Bronchus fibroblast of lung (primary cell): ENCODE data around the gene STEEP1. TPM values are rescaled to one million over a fixed set of nuclear protein-coding genes. Genes with fewer than 3 reads are reported as not detected.

Source experiments
- total RNA-seq: library from RNA; depleted of rRNA; stranded (reverse); fragments of >200 nt; gene quantifications from 2 replicates; pipeline ENCODE4 v1.2.3, GENCODE V29; 2015

The STEEP1 gene
- total RNA-seq: 19.0 and 24.8 TPM in 2 replicates

DNA sequence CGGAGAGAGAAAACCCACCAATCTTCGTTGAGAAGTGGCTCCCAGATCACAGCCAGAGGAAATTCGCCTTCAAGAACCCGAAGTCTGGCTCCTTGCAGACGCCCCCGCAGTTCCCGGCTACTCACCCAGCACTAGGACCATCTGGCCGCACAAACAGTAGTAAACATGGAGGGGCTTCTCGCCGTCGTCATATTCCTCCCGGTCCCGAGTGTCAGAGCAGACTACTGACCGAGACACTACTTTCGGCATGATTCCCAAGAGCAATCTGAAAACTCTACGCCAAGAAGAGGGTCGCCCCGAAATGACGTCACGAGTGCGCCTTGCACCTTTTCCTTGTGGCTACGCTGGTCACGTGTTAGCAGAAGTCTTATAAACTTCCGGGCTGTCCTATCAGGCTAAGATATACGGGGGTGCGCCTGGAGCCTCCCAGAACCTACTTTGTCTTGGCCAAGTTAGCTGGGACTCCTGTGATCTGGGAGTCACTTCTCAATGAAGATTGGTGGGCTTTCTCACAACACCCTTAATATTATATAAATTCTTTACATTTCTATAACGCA lies at the start of gene STEEP1:
STEEP1 (minus strand) TSS at position 303 of the 557 bp plus-strand sequence; CDS start at position 249, 54 bp downstream.

DNA sequence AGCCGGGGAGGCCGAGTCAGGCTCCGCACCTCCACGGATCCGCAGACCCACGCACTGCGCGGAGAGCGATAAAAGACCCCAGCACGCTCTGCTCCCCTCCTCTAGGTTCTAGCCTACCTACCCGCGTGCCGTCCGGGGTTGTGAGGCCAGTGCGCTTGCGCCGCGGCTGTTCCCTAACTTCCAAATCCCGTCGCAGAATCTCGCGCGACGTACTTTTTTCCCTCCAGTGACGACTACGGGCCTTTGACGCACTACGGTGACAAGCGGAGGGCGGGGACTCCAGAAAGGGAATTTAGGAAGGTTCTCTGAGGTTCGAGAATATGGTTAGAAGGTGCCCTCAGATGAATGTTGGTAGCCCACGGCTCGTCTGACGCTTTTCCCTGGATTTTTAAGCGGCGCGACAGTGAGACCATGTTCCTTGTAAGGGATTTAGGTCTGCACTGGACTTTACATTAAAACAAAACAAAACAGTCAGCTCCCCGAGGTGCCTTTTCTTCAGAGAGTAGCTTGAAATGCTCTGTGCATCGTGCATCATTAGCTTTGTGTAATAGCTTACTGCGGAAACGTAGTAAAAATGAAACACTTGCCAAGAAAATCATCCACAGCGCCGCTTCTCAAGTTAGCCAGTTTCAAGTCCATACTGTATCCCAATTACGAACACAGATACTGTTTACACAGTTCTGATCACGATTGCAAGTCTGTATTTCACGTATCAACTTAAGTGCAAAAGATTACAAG lies 41.2 kb upstream of the STEEP1 start, which contains the start of gene NKRF:
NKRF (minus strand) TSS at position 145 of the 738 bp plus-strand sequence.

GRCh38 chrX:119574394-119575266 lies 9.4 kb upstream of the STEEP1 start, which contains the start of gene UBE2A:
UBE2A (plus strand) TSS chrX:119574563; CDS start chrX:119574712, 149 bp downstream.

Other genes starting within 250 kb of the STEEP1 start
- 18.8 and 21.0 TPM in 2 replicates for gene SLC25A43, start 166.1 kb downstream of the STEEP1 start, total RNA-seq
- 478 and 519 TPM in 2 replicates for gene SLC25A5, start 97.0 kb downstream of the STEEP1 start, total RNA-seq
- 30.9 and 31.2 TPM in 2 replicates for gene UBE2A, start 9.2 kb upstream of the STEEP1 start, total RNA-seq
- 3.3 and 4.7 TPM in 2 replicates for gene NKRF, start 41.0 kb upstream of the STEEP1 start, total RNA-seq
- gene SEPTIN6, start 127.8 kb upstream of the STEEP1 start, total RNA-seq: 11.3 and 11.9 TPM in 2 replicates
- gene SOWAHD, start 193.2 kb upstream of the STEEP1 start, total RNA-seq: 0.17 and 0.30 TPM in 2 replicates
- gene RPL39, start 226.2 kb upstream of the STEEP1 start, total RNA-seq: 3,305 and 3,757 TPM in 2 replicates